Adipocyte (in vitro differentiated cells): ENCODE measurements around the gene PCMTD2.
"Not testable (repeated sequence)": the region's sequence is repeated elsewhere in the genome, so short reads cannot be mapped to it uniquely, and the experiment has no call there.

ENCODE experiments used
- DNase-seq: peaks from one replicate; pipeline ENCODE4 v3.0.0-alpha.2; 2015; ENCODE audit warnings: low read depth
- H3K27me3 ChIP-seq: replicated peaks from 2 replicates; pipeline ENCODE4 v1.7.0; 2013; ENCODE audit warnings: mild to moderate bottlenecking, low read length, moderate library complexity; ENCODE audit not compliant: control insufficient read depth, insufficient read depth
- H3K36me3 ChIP-seq: 2 replicates; pipeline ENCODE4 v1.7.0; 2013; ENCODE audit warnings: low read length, mild to moderate bottlenecking, moderate library complexity; ENCODE audit not compliant: control insufficient read depth, insufficient read depth, severe bottlenecking
- H3K4me1 ChIP-seq: 2 replicates; pipeline ENCODE4 v1.7.0; 2013; ENCODE audit warnings: mild to moderate bottlenecking, low read length, moderate library complexity; ENCODE audit not compliant: control insufficient read depth, insufficient read depth
- H3K4me3 ChIP-seq: 2 replicates; pipeline ENCODE4 v1.7.0; 2013; ENCODE audit warnings: mild to moderate bottlenecking, low read length, moderate library complexity
- H3K9ac ChIP-seq: 2 replicates; pipeline ENCODE4 v1.7.0; 2013; ENCODE audit warnings: mild to moderate bottlenecking, low read length, moderate library complexity
- H3K9me3 ChIP-seq: 2 replicates; pipeline ENCODE4 v1.7.0; 2013; ENCODE audit warnings: mild to moderate bottlenecking, low read length, moderate library complexity; ENCODE audit not compliant: control insufficient read depth

PCMTD2 gene

DNA sequence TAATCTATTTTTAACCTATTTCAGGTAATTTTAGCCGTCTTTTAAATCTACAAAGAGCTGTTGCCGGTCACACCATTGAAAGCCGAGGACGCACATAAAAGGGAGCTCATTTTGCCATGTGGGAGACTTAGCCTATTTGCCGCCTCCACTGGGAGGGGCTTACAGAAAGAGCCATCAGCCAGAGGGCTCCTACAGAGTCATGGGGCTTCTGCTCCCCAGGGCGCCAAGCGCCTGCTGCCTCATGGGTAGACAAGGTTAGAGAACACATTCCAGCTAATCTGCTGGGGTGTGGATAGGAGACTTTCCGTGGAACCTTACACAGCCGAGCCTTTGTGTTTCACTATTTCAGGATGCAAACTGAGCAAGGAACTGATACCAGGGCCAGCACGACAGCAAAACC is 12.6 kb downstream of the PCMTD2 start:
- no peak overlapping the region for H3K4me3 ChIP-seq
- H3K9me3 ChIP-seq = no peaks in the 10 kb centered on the region
- peaks cover 10% of the 10 kb centered on the region for H3K4me1 ChIP-seq
- DNase-seq = no peak
- H3K27me3 ChIP-seq = no peaks in the 10 kb centered on the region
- peaks cover 33% of the 10 kb centered on the region for H3K36me3 ChIP-seq
- no peak overlapping the region for H3K9ac ChIP-seq

DNA sequence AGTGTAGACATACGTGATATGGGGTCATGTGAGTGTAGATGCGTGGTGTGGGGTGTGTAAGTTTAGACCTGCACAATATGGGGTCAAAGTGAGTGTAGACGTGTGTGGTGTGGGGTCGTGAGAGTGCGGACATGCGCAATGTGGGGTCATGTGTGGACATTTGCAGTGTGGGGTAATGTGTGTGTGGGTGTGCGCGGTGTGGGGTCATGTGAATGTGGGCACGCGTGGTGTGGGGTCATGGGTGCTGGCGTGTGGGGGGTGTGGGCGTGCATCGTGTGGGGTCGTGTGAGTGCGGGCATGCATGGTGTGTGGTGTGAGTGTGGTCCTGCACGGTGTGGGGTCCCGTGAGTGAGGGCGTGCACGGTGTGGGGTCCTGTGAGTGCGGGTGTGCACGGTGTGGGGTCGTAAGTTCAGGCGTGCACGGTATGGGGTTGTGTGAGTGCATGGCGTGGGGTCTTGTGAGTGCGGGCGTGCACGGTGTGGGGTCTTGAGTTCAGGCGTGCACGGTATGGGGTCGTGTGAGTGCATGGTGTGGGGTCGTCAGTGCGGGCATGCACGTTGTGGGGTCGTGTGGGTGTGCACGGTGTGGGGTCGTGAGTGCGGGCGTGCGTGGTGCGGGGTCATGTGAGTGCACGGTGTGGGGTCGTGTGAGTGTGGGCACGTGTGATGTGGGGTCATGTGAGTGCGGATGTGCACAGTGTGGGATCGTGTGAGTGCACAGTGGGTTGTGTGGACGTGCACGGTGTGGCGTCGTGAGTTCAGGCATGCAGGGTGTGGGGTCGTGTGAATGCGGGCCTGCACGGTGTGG is 14.3 kb downstream of the PCMTD2 start:
- no peak for DNase-seq
- Histone ChIP-seq H3K9me3 (no peaks in the 10 kb centered on the region), H3K4me1 (peaks cover 7% of the 10 kb centered on the region), H3K27me3 (no peaks in the 10 kb centered on the region), H3K9ac (no peak overlapping the region), H3K4me3 (no peak overlapping the region), H3K36me3 (peaks cover 31% of the 10 kb centered on the region)

DNA sequence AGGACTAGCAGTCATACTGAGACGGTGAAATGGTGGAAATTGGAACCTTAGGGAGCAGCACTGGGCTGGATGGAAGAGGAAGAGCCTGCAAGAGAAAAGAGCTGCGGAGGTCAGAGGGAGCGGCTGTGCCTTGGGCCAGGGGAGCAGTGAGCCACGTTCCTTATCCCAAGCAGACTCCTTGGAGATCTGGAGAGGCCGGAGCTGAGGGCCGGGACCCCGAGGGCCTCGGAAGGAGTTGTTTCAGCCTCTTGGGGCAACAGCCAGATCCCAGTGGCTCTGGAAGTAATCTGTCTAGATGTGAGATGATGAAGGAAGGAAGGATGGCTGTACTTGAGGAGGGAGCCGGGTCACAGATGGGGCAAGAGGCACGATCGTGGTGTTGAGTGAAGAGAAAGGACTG is 16.1 kb downstream of the PCMTD2 start:
- no peak for DNase-seq
- Histone ChIP-seq H3K4me3 (no peak overlapping the region), H3K27me3 (no peaks in the 10 kb centered on the region), H3K4me1 (no peaks in the 10 kb centered on the region), H3K9ac (no peak overlapping the region), H3K36me3 (peaks cover 23% of the 10 kb centered on the region), H3K9me3 (no peaks in the 10 kb centered on the region)

DNA sequence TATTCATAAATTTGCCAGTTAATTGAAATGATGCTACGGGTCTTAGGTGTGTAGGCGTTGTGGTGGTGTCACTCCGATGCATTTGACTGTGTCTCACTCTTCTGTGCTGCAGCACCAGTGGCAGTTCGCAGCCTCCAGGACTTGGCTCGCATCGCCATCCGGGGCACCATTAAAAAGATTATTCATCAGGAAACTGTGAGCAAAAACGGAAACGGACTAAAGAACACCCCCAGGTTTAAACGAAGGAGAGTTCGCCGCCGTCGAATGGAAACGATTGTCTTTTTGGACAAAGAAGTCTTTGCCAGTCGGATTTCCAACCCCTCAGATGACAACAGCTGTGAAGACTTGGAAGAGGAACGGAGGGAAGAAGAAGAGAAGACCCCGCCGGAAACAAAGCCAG is 17.6 kb downstream of the PCMTD2 start:
- no peaks in the 10 kb centered on the region for H3K4me1 ChIP-seq

DNA sequence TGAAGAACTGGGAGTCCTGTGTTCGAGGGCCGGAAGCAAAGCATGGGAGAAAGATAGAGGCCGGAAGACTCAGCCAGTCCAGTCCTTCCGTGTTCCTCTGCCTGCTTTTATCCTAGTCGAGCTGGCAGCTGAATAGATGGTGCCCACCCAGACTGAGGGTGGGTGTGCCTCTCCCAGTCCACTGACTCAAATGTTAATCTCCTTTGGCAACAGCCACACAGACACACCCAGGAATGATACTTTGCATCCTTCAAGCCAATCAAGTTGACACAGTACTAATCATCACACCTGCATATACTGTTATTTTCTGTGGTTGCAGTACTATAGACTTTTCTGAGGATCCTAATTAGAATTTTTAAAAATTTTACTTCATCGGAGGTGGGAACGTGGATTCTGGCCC is 21.3 kb downstream of the PCMTD2 start:
- H3K4me1 ChIP-seq = no peaks in the 10 kb centered on the region
- no peak for DNase-seq
- peaks cover 18% of the 10 kb centered on the region for H3K36me3 ChIP-seq

More for the DNA sequence above, 17.6 kb downstream of the PCMTD2 start:
- no peak for DNase-seq
- H3K9me3 ChIP-seq = no peaks in the 10 kb centered on the region
- no peaks in the 10 kb centered on the region for H3K27me3 ChIP-seq
- no peak overlapping the region for H3K4me3 ChIP-seq
- no peak overlapping the region for H3K9ac ChIP-seq
- H3K36me3 ChIP-seq = peaks cover 22% of the 10 kb centered on the region

DNA sequence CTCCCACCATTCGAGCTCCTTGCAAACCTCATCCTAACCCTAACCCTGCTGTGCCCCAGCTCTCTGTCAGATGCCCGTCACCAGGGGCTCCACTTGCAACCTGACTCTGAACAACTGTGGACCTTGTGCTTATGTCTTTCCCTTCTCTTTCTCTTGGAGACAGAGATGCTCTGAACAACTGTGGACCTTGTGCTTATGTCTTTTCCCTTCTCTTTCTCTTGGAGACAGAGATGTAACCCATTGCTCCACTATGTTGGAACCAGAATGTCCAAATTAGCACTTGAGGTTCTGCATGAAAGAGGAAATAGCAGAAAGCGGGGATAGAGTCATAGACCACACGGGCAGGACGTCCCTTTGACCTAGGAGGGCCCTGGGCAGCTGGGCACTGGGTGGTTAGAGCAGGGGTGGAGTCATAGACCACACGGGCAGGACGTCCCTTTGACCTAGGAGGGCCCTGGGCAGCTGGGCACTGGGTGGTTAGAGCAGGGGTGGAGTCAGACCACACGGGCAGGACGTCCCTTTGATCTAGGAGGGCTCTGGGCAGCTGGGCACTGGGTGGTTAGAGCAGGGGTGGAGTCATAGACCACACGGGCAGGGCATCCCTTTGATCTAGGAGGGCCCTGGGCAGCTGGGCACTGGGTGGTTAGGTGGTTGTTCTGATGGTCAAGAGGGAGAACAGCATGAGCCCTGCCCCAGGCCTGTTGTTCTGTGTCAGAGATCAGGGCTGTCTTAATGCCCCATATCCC is 22.2 kb downstream of the PCMTD2 start:
- peaks cover 4% of the 10 kb centered on the region for H3K27me3 ChIP-seq
- no peaks in the 10 kb centered on the region for H3K9me3 ChIP-seq
- DNase-seq = no peak
- no peak overlapping the region for H3K9ac ChIP-seq
- H3K36me3 ChIP-seq = peaks cover 17% of the 10 kb centered on the region
- no peaks in the 10 kb centered on the region for H3K4me1 ChIP-seq
- no peak overlapping the region for H3K4me3 ChIP-seq

More for the DNA sequence above, 21.3 kb downstream of the PCMTD2 start:
- Histone ChIP-seq H3K9me3 (no peaks in the 10 kb centered on the region), H3K4me3 (no peak overlapping the region), H3K27me3 (no peaks in the 10 kb centered on the region), H3K9ac (no peak overlapping the region)

DNA sequence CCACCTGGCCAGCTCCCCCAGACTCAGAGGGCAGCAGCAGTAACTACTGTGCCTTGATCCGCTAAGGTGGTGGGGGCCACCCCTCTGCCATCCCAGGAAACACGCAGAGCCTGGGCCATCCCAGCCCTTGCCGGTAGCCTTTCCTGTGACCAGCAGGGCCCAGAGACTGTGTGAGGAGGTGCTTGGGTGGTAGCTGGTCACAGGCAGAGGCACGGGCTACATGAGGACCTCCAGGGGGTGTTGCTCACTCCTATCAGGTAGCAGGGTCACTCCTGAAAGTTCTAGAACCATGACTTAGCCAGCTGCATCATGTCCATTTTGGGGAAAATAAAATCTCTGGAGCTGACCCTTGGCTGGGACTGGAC is 22.8 kb downstream of the PCMTD2 start:
- Histone ChIP-seq H3K4me1 (no peaks in the 10 kb centered on the region), H3K9ac (no peak overlapping the region), H3K4me3 (no peak overlapping the region), H3K27me3 (peaks cover 8% of the 10 kb centered on the region), H3K36me3 (peaks cover 12% of the 10 kb centered on the region), H3K9me3 (no peaks in the 10 kb centered on the region)
- no peak for DNase-seq

DNA sequence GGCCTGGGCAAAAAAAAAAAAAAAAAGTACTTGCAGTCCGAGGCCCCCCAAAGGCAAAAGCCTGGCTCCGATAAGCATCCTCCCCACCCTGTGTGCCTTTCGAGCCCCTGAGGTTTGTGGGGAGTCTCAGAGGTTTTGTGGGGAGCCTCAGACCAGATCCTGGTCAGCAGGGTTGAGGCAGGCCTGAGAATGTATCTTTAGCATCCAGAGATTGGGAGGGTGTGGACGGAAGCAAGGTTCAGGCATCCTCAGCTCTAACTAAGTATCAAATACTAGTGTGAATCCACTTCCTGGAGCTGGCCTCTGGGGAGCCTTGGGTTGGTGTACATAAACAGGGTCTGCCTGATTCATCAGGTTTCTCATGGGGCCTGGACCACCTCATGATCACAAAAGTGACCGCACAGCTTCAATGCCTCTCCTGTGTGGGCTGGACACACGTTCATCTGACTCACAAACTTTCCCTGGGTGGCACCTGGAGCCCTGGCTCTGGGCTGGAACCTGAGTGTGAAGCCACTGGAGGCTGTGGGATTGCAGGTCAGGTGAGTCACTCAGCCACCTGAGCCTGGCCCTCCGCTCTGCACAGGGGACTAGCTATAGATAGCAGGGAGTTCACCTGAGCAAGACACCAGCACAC is 24.4 kb downstream of the PCMTD2 start:
- H3K4me1 ChIP-seq = no peaks in the 10 kb centered on the region
- H3K4me3 ChIP-seq = no peak overlapping the region
- no peak for DNase-seq
- peaks cover 8% of the 10 kb centered on the region for H3K27me3 ChIP-seq
- no peaks in the 10 kb centered on the region for H3K9me3 ChIP-seq
- no peak overlapping the region for H3K9ac ChIP-seq
- peaks cover 5% of the 10 kb centered on the region for H3K36me3 ChIP-seq

DNA sequence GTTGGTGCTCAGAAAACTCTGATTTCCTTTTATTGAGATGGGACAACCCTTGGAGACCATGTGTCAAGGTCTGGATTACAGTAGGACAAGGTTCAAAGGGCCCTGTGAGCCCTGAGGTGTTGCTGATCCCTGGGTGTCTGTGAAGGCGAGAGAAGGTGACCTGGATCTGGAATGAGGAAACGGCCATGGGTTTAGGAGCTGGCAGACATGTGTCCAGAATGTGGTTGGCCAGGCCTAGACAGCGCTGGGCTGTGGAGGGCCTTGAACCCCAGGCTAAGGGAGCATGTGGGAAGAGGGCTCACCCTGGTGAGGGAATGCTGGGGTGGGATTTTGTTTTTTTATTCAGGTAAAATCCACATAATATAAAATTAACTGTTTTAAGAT is 24.9 kb downstream of the PCMTD2 start:
- Histone ChIP-seq H3K4me1 (no peaks in the 10 kb centered on the region), H3K27me3 (peaks cover 8% of the 10 kb centered on the region), H3K4me3 (no peak overlapping the region), H3K36me3 (peaks cover 5% of the 10 kb centered on the region), H3K9ac (no peak overlapping the region), H3K9me3 (no peaks in the 10 kb centered on the region)
- no peak for DNase-seq

DNA sequence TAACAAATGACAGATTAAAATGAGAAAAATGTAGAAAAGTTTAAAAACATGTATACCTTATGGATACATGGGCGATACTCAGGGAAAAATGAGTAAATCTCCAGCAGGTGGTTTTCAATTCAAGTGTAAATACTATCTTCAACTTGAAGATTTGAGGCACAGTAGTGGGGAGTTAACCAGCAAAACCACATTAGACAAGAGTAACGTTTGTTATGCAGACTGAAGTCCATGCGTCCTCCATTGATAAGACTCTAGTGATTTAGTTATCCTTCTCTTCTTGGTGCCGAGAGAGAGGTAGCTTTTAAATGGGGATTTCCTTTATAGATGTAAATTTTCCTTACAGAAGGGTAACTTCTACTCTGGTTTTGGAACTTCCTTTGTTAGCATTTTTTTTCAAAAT is 28.1 kb downstream of the PCMTD2 start:
- Histone ChIP-seq H3K27me3 (peaks cover 8% of the 10 kb centered on the region), H3K36me3 (no peaks in the 10 kb centered on the region), H3K4me3 (no peak overlapping the region), H3K4me1 (no peaks in the 10 kb centered on the region), H3K9ac (no peak overlapping the region), H3K9me3 (no peaks in the 10 kb centered on the region)
- DNase-seq = no peak

DNA sequence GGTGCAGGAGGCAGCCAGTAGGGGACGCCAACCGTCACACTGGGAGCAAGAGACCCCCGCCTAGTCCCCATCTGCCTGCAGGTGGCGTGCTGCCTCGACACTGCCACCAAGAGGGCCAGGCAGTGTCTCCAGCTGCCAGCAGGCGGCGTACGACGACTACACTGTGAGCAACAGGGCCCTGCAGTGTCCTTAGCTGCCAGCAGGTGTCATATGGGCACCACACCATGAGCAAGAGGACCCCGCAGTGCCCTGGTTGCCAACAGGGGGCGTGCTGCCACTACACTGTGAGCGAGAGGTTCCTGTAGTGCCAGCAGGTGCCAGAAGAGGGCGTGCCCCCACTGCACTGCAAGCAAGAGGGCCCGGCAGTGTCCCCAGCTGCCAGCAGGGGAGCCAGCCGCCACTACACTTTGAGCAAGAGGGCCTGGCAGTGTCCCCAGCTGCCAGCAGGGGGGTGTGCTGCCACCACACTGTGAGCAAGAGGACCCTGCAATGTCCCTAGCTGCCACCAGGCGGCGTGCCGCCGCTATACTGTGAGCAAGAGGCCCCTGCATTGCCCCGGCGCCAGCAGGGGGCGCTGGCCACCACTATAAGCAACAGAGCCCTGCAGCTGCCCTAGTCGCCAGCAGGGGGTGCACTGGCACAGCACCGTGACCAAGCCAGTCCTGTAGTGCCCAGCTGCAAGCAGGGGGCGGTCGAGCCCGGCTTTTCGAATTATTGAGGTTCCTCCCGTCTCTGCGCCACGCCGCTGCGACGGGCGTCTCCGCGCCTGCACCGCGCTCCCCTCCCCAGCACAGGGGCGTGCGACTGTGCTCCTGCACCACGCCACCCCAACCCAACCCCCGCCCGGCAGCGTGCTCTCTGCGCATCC is 30.3 kb downstream of the PCMTD2 start:
- peak; percentile 57 for DNase-seq
- H3K9me3 ChIP-seq = not testable (repeated sequence)

More for the DNA sequence above, 30.3 kb downstream of the PCMTD2 start:
- H3K27me3 ChIP-seq, H3K36me3 ChIP-seq, H3K4me1 ChIP-seq, H3K4me3 ChIP-seq, H3K9ac ChIP-seq: not testable (repeated sequence)
